ENCODE measurements around the gene XK. TPM values are rescaled to one million over a fixed set of nuclear protein-coding genes. Genes with fewer than 3 reads are reported as not detected.
A peak's percentile ranks its signal among the peaks of the same experiment; 100 is the strongest.

The XK gene
- total and polyA plus RNA-seq, 2 experiments from 2014 or later: 1.2 to 3.5 TPM

GRCh38 chrX:37679888-37680287, 5.7 kb upstream of the XK start:
- Histone ChIP-seq H3K9me2 (replicated peaks; ENCODE audit: insufficient read depth) (no peaks in the 10 kb centered on the region), H3K79me2 (no peaks in the 10 kb centered on the region), H3K4me3 (no peak overlapping the region), H4K20me1 (ENCODE audit: insufficient read depth, poor library complexity, severe bottlenecking) (no peaks in the 10 kb centered on the region), H3K9me3 (ENCODE audit: low read depth) (no peaks in the 10 kb centered on the region), H3K4me1 (ENCODE audit: insufficient read depth) (no peaks in the 10 kb centered on the region), H3K27me3 (no peaks in the 10 kb centered on the region), H3K27ac (no peak overlapping the region), H2AFZ (no peak overlapping the region), H3K4me2 (no peak overlapping the region), H3K36me3 (replicated peaks; ENCODE audit: insufficient read depth, low read depth) (no peaks in the 10 kb centered on the region)
- DNase-seq (ENCODE audit: low spot score): no peak
- 48% methylated on average over 1 of the region's 1 CpG for WGBS (ENCODE audit: low lambda C conversion rate, missing lambda C conversion rate)
- TF ChIP-seq, protein P1, sequence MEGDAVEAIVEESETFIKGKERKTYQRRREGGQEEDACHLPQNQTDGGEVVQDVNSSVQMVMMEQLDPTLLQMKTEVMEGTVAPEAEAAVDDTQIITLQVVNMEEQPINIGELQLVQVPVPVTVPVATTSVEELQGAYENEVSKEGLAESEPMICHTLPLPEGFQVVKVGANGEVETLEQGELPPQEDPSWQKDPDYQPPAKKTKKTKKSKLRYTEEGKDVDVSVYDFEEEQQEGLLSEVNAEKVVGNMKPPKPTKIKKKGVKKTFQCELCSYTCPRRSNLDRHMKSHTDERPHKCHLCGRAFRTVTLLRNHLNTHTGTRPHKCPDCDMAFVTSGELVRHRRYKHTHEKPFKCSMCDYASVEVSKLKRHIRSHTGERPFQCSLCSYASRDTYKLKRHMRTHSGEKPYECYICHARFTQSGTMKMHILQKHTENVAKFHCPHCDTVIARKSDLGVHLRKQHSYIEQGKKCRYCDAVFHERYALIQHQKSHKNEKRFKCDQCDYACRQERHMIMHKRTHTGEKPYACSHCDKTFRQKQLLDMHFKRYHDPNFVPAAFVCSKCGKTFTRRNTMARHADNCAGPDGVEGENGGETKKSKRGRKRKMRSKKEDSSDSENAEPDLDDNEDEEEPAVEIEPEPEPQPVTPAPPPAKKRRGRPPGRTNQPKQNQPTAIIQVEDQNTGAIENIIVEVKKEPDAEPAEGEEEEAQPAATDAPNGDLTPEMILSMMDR (IDR thresholded peaks at IDR 0.05; ENCODE audit: poor library complexity): no peak
- TF ChIP-seq EZH2 (IDR thresholded peaks at IDR 0.05; ENCODE audit: borderline replicate concordance) (no peak), EZH2phosphoT487 (IDR thresholded peaks at IDR 0.05; ENCODE audit: low read depth, severe bottlenecking, unreplicated experiment) (no peak)

DNA sequence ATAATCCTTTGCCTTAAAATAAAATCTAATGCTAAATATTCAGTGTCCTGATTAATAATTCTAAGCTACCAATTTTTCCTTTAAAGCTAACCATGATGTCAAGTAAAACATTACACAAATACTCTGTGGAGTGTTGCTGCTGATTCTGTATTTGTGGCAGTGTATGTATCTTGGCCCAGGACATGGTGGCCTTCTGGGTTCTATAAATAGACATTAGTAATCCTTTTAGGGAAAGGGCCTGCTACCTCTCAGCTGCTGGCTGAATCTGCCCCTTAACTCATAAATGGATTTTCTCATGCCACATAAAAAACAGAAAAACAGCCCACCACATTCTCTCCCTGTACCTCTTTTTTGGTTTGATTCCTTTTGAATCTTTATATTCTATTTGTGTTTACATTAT, 1.2 kb upstream of the XK start:
- H3K4me2 ChIP-seq: no peak overlapping the region
- H3K9me3 ChIP-seq (ENCODE audit: low read depth): no peaks in the 10 kb centered on the region

DNA sequence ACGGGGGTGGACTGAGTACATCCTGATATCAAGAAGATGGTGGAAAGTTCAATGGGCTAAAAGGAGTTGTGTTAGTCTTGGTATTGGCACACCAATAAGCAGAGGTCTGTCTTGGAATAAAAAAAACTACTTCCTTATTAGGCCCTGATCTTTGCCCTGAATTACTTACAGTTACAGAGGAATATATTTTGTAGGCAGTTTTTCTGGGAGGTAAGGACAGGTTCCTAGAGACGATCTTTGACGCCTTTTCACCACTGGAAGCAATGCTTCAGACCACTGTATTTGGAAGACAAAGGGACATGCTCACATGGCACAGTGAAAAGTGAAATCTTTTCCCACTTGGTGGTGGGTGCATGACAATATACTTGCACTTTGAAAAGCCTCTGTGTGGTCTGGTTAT, 618 bp upstream of the XK start:
- no peak overlapping the region for H3K4me3 ChIP-seq
- peak overlapping the region; percentile 63 for H2AFZ ChIP-seq
- DNase-seq (ENCODE audit: low spot score): no peak
- 62% methylated on average over 3 of the region's 3 CpGs for WGBS (ENCODE audit: low lambda C conversion rate, missing lambda C conversion rate)
- no peaks in the 10 kb centered on the region for H3K4me1 ChIP-seq (ENCODE audit: insufficient read depth)
- no peaks in the 10 kb centered on the region for H3K36me3 ChIP-seq (replicated peaks; ENCODE audit: insufficient read depth, low read depth)
- peak overlapping the region; percentile 90 for H3K4me2 ChIP-seq
- H3K9me2 ChIP-seq (replicated peaks; ENCODE audit: insufficient read depth): no peaks in the 10 kb centered on the region
- H4K20me1 ChIP-seq (ENCODE audit: insufficient read depth, poor library complexity, severe bottlenecking): no peaks in the 10 kb centered on the region
- no peak overlapping the region for H3K27ac ChIP-seq
- no peaks in the 10 kb centered on the region for H3K27me3 ChIP-seq
- no peaks in the 10 kb centered on the region for H3K9me3 ChIP-seq (ENCODE audit: low read depth)
- H3K79me2 ChIP-seq: no peaks in the 10 kb centered on the region
- TF ChIP-seq EZH2 (IDR thresholded peaks at IDR 0.05; ENCODE audit: borderline replicate concordance) (no peak), EZH2phosphoT487 (IDR thresholded peaks at IDR 0.05; ENCODE audit: low read depth, severe bottlenecking, unreplicated experiment) (no peak)
- TF ChIP-seq, protein P1 (IDR thresholded peaks at IDR 0.05; ENCODE audit: poor library complexity): no peak

More for the DNA sequence above, 1.2 kb upstream of the XK start:
- Histone ChIP-seq H2AFZ (no peak overlapping the region), H3K9me2 (replicated peaks; ENCODE audit: insufficient read depth) (no peaks in the 10 kb centered on the region), H3K4me1 (ENCODE audit: insufficient read depth) (no peaks in the 10 kb centered on the region), H3K79me2 (no peaks in the 10 kb centered on the region), H3K36me3 (replicated peaks; ENCODE audit: insufficient read depth, low read depth) (no peaks in the 10 kb centered on the region), H3K27me3 (no peaks in the 10 kb centered on the region), H3K4me3 (no peak overlapping the region), H4K20me1 (ENCODE audit: insufficient read depth, poor library complexity, severe bottlenecking) (no peaks in the 10 kb centered on the region), H3K27ac (no peak overlapping the region)
- TF ChIP-seq, protein P1 (IDR thresholded peaks at IDR 0.05; ENCODE audit: poor library complexity): no peak
- TF ChIP-seq EZH2 (IDR thresholded peaks at IDR 0.05; ENCODE audit: borderline replicate concordance) (no peak), EZH2phosphoT487 (IDR thresholded peaks at IDR 0.05; ENCODE audit: low read depth, severe bottlenecking, unreplicated experiment) (no peak)
- DNase-seq (ENCODE audit: low spot score): no peak

All from hepatocyte (in vitro differentiated cells).